Measurements from ENCODE around the gene RUFY3. TPM values are rescaled to one million over a fixed set of nuclear protein-coding genes. Genes with fewer than 3 reads are reported as not detected.
"Not testable (repeated sequence)": the region's sequence is repeated elsewhere in the genome, so short reads cannot be mapped to it uniquely, and the experiment has no call there.

The RUFY3 gene
- total RNA-seq, 1 donor from 2014 or later: 39.3 TPM

DNA sequence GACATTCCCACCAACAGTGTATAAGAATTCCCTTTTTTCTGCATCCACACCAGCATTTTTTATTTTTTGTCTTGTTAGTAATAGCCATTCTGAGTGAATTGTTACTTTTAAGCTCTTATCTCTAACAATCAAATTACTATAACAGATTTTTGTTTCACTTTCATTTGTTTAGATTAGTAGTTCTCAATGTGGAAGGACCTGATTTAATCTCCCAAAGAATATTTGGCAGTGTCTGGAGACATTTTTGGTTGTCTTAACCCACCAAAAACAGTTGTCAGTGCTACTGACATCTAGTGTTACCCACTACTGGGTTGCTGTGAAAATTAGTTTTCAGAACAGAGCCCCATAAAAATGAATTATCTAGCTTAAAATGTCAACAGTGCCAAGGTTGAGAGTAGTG lies 37.9 kb downstream of the RUFY3 start:
- no peak for DNase-seq (ENCODE audit: low spot score)
- no peak overlapping the region for H3K27ac Mint-ChIP-seq (ENCODE audit: unreplicated experiment)

DNA sequence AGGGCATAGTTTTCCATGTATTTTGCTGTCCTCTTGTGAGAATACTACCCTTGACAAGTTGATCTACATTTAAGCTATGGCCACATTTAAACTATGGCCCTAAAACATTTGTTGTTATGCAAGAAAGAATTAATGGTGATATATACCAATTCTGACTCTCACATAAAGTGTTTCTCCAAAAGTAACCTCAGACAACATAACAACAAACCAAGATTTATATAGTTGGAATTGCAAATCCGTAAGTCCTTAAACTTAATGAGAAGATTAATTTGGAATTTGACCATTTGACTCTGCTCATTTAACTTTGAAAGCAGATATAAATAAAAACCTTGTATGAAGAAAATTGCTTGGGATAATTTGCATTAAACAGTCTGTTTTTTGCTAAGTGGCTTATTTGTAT lies 38.9 kb downstream of the RUFY3 start:
- Mint-ChIP-seq H3K4me3 (ENCODE audit: unreplicated experiment) (no peak overlapping the region), H3K9me3 (ENCODE audit: low read depth) (no peaks in the 10 kb centered on the region), H3K27me3 (ENCODE audit: low read depth) (no peaks in the 10 kb centered on the region), H3K27ac (ENCODE audit: unreplicated experiment) (no peak overlapping the region), H3K36me3 (ENCODE audit: low read depth) (peaks cover 17% of the 10 kb centered on the region), H3K4me1 (ENCODE audit: low read depth) (peaks cover 15% of the 10 kb centered on the region)
- no peak for TF ChIP-seq CTCF (IDR thresholded peaks at IDR 0.05)
- DNase-seq (ENCODE audit: low spot score): no peak

More for the DNA sequence above, 37.9 kb downstream of the RUFY3 start:
- H3K36me3 Mint-ChIP-seq (ENCODE audit: low read depth): peaks cover 13% of the 10 kb centered on the region
- no peak for TF ChIP-seq CTCF (IDR thresholded peaks at IDR 0.05)
- H3K27me3 Mint-ChIP-seq (ENCODE audit: low read depth): no peaks in the 10 kb centered on the region
- H3K4me3 Mint-ChIP-seq (ENCODE audit: unreplicated experiment): no peak overlapping the region
- no peaks in the 10 kb centered on the region for H3K9me3 Mint-ChIP-seq (ENCODE audit: low read depth)
- H3K4me1 Mint-ChIP-seq (ENCODE audit: low read depth): peaks cover 15% of the 10 kb centered on the region

- Mint-ChIP-seq H3K4me3 (ENCODE audit: unreplicated experiment) (no peak overlapping the region), H3K36me3 (ENCODE audit: low read depth) (peaks cover 15% of the 10 kb centered on the region), H3K27me3 (ENCODE audit: low read depth) (no peaks in the 10 kb centered on the region), H3K27ac (ENCODE audit: unreplicated experiment) (no peak overlapping the region), H3K4me1 (ENCODE audit: low read depth) (peaks cover 15% of the 10 kb centered on the region), H3K9me3 (ENCODE audit: low read depth) (no peaks in the 10 kb centered on the region)
- TF ChIP-seq CTCF (IDR thresholded peaks at IDR 0.05): no peak
- DNase-seq (ENCODE audit: low spot score): no peak
These were observed 39.6 kb downstream of the RUFY3 start for GRCh38 chr4:70761276-70761816.

GRCh38 chr4:70765368-70765767 lies 43.6 kb downstream of the RUFY3 start:
- Mint-ChIP-seq H3K4me3 (ENCODE audit: unreplicated experiment) (no peak overlapping the region), H3K27ac (ENCODE audit: unreplicated experiment) (no peak overlapping the region), H3K9me3 (ENCODE audit: low read depth) (no peaks in the 10 kb centered on the region), H3K27me3 (ENCODE audit: low read depth) (no peaks in the 10 kb centered on the region), H3K36me3 (ENCODE audit: low read depth) (peaks cover 28% of the 10 kb centered on the region), H3K4me1 (ENCODE audit: low read depth) (peaks cover 9% of the 10 kb centered on the region)
- DNase-seq (ENCODE audit: low spot score): no peak
- no peak for TF ChIP-seq CTCF (IDR thresholded peaks at IDR 0.05)

- no peaks in the 10 kb centered on the region for H3K9me3 Mint-ChIP-seq (ENCODE audit: low read depth)
- no peaks in the 10 kb centered on the region for H3K27me3 Mint-ChIP-seq (ENCODE audit: low read depth)
- DNase-seq (ENCODE audit: low spot score): no peak
- no peak overlapping the region for H3K27ac Mint-ChIP-seq (ENCODE audit: unreplicated experiment)
- TF ChIP-seq CTCF (IDR thresholded peaks at IDR 0.05): no peak
- H3K4me1 Mint-ChIP-seq (ENCODE audit: low read depth): peaks cover 4% of the 10 kb centered on the region
- peaks cover 32% of the 10 kb centered on the region for H3K36me3 Mint-ChIP-seq (ENCODE audit: low read depth)
- H3K4me3 Mint-ChIP-seq (ENCODE audit: unreplicated experiment): no peak overlapping the region
These were observed 46.7 kb downstream of the RUFY3 start for GRCh38 chr4:70768301-70768948.

GRCh38 chr4:70769396-70769795 lies 47.6 kb downstream of the RUFY3 start:
- DNase-seq (ENCODE audit: low spot score); H3K9me3 Mint-ChIP-seq (ENCODE audit: low read depth); H3K4me3 Mint-ChIP-seq (ENCODE audit: unreplicated experiment); H3K4me1 Mint-ChIP-seq (ENCODE audit: low read depth); H3K27ac Mint-ChIP-seq (ENCODE audit: unreplicated experiment); H3K27me3 Mint-ChIP-seq (ENCODE audit: low read depth): not testable (repeated sequence)
- H3K36me3 Mint-ChIP-seq (ENCODE audit: low read depth): peaks cover 25% of the 10 kb centered on the region

Measured in chondrocyte (in vitro differentiated cells).